ENCODE data around the gene RASSF4.

- TF ChIP-seq, protein P1, sequence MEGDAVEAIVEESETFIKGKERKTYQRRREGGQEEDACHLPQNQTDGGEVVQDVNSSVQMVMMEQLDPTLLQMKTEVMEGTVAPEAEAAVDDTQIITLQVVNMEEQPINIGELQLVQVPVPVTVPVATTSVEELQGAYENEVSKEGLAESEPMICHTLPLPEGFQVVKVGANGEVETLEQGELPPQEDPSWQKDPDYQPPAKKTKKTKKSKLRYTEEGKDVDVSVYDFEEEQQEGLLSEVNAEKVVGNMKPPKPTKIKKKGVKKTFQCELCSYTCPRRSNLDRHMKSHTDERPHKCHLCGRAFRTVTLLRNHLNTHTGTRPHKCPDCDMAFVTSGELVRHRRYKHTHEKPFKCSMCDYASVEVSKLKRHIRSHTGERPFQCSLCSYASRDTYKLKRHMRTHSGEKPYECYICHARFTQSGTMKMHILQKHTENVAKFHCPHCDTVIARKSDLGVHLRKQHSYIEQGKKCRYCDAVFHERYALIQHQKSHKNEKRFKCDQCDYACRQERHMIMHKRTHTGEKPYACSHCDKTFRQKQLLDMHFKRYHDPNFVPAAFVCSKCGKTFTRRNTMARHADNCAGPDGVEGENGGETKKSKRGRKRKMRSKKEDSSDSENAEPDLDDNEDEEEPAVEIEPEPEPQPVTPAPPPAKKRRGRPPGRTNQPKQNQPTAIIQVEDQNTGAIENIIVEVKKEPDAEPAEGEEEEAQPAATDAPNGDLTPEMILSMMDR (IDR thresholded peaks at IDR 0.05), result no peak
- no peak for TF ChIP-seq EP300 (IDR thresholded peaks at IDR 0.05)
- no peak for TF ChIP-seq POLR2A (IDR thresholded peaks at IDR 0.05; ENCODE audit: low read depth)
- TF ChIP-seq POLR2AphosphoS5 (IDR thresholded peaks at IDR 0.05), result peak; percentile 18 to 48
Measured at GRCh38 chr10:44958196-44958897, 1.3 kb upstream of the RASSF4 start.
